ENCODE data around the gene ARG2. TPM values are rescaled to one million over a fixed set of nuclear protein-coding genes. Genes with fewer than 3 reads are reported as not detected.

ARG2 gene
- total RNA-seq, 4 donors from 2014 or later: 3.5 to 9.6 (median 5.4) TPM

DNA sequence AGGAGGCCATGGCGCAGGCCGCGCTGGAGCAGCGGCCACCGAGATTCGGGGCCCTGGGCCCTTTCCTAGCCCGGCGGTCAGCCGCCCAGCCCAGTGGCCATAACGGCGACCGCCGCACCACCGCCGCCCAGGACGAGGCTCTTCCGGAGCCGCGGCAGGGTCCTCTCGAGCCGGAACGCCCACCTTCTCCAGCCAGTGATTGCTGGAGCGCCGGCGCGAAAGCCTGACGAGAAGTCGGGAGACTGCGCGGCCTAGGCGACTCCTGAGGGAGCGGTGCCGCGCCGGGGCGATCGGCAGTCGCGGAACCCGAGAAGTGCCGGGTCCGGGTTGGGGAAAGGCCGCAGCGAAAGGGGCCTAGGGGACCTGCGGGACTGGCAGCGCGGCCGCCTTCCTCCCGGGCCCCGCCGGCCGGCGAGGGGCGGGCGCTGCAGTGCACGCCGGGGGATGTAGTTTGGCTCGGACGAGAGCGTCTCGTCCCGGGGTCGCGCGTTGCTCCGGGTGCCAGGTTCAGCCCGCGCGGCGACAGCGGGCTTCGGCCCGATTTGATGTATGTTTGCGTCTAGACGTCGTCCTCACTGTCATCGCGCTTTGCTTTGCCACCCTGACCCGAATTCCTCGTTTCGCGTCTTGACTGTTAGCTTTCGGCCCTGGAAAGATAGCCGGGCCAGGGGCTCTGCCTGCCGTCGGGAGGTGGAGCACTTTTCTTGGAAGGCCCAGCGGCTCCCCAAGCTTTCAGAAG is 54.9 kb downstream of the ARG2 start, which contains the start of gene VTI1B:
Gene VTI1B (minus strand): TSS at position 153 of the 739 bp plus-strand sequence. CDS start 143 bp downstream, at position 10.
- no peaks in the 10 kb centered on the region for H3K9me3 ChIP-seq
- DNase-seq (ENCODE audit: low spot score in 2 of 2): peak; percentile 78 to 88
- 7% methylated on average over 3 of the region's 87 CpGs for WGBS

DNA sequence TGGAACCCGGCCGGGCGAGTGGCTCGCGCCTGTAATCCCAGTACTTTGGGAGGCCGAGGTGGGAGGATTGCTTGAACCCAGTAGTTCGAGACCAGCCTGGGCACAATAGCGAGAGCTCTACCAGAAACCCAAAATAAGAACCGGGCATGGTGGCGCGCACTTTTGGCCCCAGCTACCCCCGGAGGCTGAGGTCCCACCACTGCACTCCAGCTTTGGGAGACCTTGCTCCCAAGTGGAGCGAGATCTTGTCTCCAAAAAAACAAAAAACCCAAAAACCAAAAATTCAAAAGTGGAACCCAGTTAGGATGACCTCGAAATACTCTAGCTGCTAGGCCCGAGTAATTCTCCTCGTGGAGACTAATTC is 55.5 kb downstream of the ARG2 start:
- DNase-seq (ENCODE audit: low spot score in 2 of 2): no peak
- TF ChIP-seq CTCF (IDR thresholded peaks at IDR 0.05): no peak
- TF ChIP-seq POLR2A (IDR thresholded peaks at IDR 0.05): no peak
- no peak for TF ChIP-seq POLR2AphosphoS5 (IDR thresholded peaks at IDR 0.05)
- WGBS: 44% methylated on average over 10 of the region's 16 CpGs
- Histone ChIP-seq H3K4me1 (peaks cover 36% of the 10 kb centered on the region), H3K27me3 (no peaks in the 10 kb centered on the region), H3K36me3 (peaks cover 4% of the 10 kb centered on the region), H3K4me3 (peak overlapping the region; percentile 66), H3K9me3 (no peaks in the 10 kb centered on the region), H3K27ac (peak overlapping the region; percentile 98)

More for the DNA sequence above, 54.9 kb downstream of the ARG2 start, which contains the start of gene VTI1B:
- Histone ChIP-seq H3K36me3 (peaks cover 4% of the 10 kb centered on the region), H3K27ac (peak within 1 kb of the TSS; percentile 98), H3K4me1 (peaks cover 36% of the 10 kb centered on the region), H3K4me3 (peak within 1 kb of the TSS; percentile 66), H3K27me3 (no peaks in the 10 kb centered on the region)
- TF ChIP-seq CTCF (IDR thresholded peaks at IDR 0.05) (no peak), POLR2A (IDR thresholded peaks at IDR 0.05) (peak; percentile 49 to 71), POLR2AphosphoS5 (IDR thresholded peaks at IDR 0.05) (peak in 2 of 3 donors; percentile 63 to 78), EP300 (IDR thresholded peaks at IDR 0.05) (no peak)

DNA sequence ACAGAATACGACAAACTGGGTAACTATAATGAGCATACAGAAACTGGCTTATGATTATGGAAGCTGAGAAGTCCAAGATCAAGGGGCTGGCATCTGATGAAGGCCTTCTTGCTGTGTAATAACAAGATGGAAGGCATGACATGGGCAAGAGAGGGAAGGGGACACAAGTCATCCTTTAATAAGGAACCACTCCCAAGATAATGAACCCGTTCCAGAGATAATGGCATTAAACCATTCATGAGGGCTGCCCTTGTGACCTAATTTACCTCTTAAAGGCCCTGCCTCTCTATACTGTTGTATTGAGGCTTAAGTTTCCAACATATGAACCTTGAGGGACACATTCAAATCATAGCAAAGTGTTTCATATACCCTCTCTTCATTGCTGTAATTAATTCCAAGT is 59.3 kb downstream of the ARG2 start:
- Histone ChIP-seq H3K4me3 (no peak overlapping the region), H3K4me1 (peaks cover 7% of the 10 kb centered on the region), H3K27me3 (no peaks in the 10 kb centered on the region), H3K9me3 (no peaks in the 10 kb centered on the region), H3K27ac (no peak overlapping the region), H3K36me3 (peaks cover 9% of the 10 kb centered on the region)
- TF ChIP-seq CTCF (IDR thresholded peaks at IDR 0.05) (no peak), POLR2AphosphoS5 (IDR thresholded peaks at IDR 0.05) (no peak), EP300 (IDR thresholded peaks at IDR 0.05) (no peak), POLR2A (IDR thresholded peaks at IDR 0.05) (no peak)
- 67% methylated on average over 2 of the region's 2 CpGs for WGBS
- no peak for DNase-seq (ENCODE audit: low spot score in 2 of 2)

DNA sequence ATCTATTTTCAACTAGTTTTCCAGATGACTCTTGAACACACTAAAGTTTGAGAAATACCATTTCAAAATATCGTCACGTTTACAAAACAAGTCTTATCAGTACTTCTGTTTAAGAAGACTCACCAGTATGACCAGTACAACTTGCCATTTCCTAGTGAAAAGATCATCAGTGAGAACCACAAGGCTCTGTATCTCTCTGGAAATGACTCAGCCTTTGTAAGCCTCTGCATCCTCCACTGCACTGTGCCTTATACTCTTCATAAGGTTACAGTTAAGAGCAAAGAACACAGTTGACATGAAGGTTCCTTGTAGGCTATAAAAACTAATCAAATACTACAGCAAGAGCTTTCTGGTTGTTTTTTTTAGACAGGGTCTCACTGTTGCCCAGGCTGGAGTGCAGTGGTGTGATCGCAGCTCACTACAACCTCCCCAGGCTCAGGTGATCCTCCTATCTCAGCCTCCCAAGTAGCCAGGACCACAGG is 60.4 kb downstream of the ARG2 start:
- Histone ChIP-seq H3K36me3 (peaks cover 13% of the 10 kb centered on the region), H3K4me1 (peaks cover 5% of the 10 kb centered on the region), H3K9me3 (no peaks in the 10 kb centered on the region), H3K27me3 (no peaks in the 10 kb centered on the region), H3K4me3 (no peak overlapping the region), H3K27ac (no peak overlapping the region)
- DNase-seq (ENCODE audit: low spot score in 2 of 2): no peak
- WGBS: 89% methylated on average over 3 of the region's 3 CpGs
- no peak for TF ChIP-seq POLR2A (IDR thresholded peaks at IDR 0.05)
- TF ChIP-seq POLR2AphosphoS5 (IDR thresholded peaks at IDR 0.05): no peak

GRCh38 chr14:67680941-67681340 is 61.2 kb downstream of the ARG2 start:
- 79% methylated on average over 2 of the region's 2 CpGs for WGBS
- Histone ChIP-seq H3K4me3 (no peak overlapping the region), H3K27ac (no peak overlapping the region), H3K4me1 (no peaks in the 10 kb centered on the region), H3K9me3 (no peaks in the 10 kb centered on the region), H3K27me3 (no peaks in the 10 kb centered on the region), H3K36me3 (peaks cover 18% of the 10 kb centered on the region)
- no peak for DNase-seq (ENCODE audit: low spot score in 2 of 2)
- TF ChIP-seq EP300 (IDR thresholded peaks at IDR 0.05) (no peak), POLR2A (IDR thresholded peaks at IDR 0.05) (no peak)

- Histone ChIP-seq H3K27me3 (no peaks in the 10 kb centered on the region), H3K27ac (no peak overlapping the region), H3K9me3 (no peaks in the 10 kb centered on the region), H3K36me3 (peaks cover 36% of the 10 kb centered on the region), H3K4me3 (no peak overlapping the region), H3K4me1 (no peaks in the 10 kb centered on the region)
- DNase-seq (ENCODE audit: low spot score in 2 of 2): no peak
- no peak for TF ChIP-seq POLR2A (IDR thresholded peaks at IDR 0.05)
Observed at GRCh38 chr14:67683842-67684241, 64.1 kb downstream of the ARG2 start.

All from suprapubic skin (tissue), 4 donors.